Stimulated activated CD4-positive, alpha-beta T cell treated with anti-CD3 and anti-CD28 coated beads, Interleukin-4, amount 100 ng/mL, for 4 hours (primary cell): Measurements from ENCODE around the gene SDC4.
A peak's percentile ranks its signal among the peaks of the same experiment; 100 is the strongest.
"Not testable (repeated sequence)": the region's sequence is repeated elsewhere in the genome, so short reads cannot be mapped to it uniquely, and the experiment has no call there.

Experiments used
- DNase-seq, 2 experiments: peaks; one replicate each; pipeline ENCODE4 v3.0.0-alpha.2; 2020

SDC4 gene

DNA sequence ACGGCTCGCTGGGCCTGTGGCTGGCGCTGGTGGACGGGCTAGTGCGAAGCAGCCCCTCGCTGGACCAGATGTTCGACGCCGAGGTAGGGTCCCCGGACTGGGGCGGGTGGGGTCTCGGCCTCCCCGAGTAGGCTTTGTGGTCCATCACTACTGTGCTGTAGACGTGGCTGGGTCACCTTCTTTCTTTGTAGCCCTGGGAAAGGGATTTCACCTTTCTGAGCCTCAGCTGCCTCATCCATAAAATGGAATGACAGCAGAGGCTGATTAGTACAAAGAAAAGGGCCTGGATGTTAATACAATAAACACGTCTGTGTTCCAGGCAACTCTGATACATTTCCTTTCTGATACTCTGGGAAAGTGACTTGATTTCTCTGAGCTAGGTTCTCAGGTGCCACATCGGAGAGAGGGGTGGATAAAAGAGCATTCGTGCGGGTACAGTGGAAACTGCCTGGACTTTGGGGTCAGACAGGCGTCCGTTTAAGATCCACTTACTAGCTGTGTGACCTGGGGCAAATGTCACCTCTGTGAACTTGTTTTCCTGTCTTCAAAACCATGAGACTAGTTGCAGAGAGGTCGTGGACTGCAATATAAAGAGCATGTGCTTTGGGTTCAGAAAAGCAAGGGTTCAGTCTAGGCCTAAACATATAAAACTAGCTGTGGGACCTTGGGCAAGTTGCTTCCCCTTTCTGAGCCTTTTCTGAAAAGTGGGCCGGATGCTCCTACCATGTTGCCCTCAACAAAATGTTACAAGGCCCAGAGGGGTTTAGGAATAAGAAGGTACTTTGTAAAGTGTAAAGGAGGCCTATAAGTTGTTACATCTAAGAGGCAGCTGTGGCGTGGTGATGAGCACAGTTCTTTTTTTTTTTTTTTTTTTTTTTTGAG, 15.6 kb upstream of the SDC4 start:
- DNase-seq: no peak

DNA sequence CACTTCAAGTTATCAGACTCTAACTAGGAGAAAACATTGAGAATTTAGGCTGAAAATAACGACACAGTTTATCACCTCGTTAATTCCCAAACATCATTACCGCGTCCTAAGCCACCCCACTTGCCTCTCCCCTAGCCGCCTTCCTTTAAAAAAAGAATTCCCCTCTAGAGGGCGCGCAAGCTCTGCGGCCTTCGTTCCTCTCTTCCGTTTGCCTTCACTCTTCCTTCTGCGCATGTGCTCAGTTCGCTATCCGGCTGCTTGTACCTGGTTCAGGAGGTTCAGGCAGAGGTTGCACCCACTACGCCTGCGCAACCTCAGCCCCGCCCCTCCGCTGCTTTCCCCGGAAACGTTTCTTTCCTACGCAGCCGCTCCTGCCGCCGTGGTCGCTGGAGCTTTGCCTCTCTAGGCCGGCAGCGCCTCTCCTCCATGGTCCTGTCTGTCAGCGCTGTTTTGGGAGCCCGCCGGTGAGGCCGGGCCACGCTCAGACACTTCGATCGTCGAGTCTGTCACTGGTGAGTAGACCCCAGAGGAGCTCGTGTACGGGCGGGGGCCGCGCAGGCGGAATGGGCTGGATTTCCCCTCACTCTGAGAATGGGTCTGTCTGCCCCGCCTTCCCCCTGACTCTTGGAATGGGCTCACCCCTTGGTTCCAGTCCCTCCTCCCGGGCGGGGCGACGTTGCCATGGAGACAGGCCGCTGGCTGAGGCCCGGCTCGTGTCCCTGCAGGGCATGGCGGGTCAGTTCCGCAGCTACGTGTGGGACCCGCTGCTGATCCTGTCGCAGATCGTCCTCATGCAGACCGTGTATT, 14.8 kb upstream of the SDC4 start, which contains the start of gene SYS1:
SYS1 (plus strand) TSS at position 353 of the 807 bp plus-strand sequence; CDS start at position 729, 376 bp downstream.
- DNase-seq: peak; percentile 98

DNA sequence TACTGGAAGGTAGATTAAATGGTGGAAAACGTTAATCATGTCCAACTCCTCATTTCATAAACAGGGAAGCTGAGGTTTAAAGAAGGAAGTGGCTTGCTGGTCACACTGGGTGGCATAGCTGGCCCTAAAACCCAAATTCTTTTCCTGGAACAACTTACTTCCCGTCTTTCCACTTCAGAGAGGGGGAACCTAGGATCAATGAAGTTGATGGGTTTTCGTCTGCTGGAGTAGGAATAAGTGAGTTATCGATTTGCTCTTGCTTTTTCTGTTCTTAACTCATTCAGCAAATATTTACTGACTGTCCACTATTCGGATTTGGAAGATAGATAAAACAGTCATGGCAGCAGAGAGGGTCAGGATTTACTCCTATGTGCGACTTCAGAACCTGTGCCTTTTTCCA, 13.6 kb upstream of the SDC4 start:
- no peak for DNase-seq

DNA sequence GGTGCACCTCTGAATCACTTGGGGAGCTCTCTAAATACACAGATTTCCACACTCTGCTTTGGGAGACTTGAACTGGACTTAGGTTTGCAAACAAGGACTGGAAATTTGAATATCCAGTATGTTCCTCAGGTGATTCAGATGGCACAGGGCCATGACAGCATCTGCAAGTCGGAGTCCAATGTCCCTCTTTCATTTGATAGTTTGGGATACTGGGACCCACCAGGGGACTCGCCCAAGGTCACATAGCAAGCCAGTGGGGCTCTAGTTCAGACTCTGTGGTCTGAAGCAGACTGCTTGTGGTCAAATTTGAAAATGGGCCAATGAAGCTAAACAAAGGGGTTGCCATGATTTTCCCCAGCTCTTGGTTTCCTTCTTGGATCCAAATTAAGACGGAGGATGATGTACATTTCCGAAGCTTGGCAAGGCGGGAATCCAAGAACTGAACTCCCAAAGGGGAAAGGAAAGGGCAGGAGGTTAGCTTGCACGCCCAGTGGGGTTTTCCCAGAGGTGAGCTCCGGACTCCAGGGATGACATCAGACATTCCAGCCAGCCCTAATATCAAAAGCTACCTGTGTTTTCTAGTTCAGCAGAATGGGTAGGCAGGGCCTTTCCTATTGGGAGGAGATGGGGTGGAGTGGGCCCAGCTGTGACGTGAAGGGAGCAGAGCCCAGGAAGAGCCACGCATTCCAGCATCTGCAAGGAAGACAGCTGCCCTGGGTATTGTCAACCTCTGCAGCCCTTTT, 11.4 kb upstream of the SDC4 start:
- DNase-seq: no peak

DNA sequence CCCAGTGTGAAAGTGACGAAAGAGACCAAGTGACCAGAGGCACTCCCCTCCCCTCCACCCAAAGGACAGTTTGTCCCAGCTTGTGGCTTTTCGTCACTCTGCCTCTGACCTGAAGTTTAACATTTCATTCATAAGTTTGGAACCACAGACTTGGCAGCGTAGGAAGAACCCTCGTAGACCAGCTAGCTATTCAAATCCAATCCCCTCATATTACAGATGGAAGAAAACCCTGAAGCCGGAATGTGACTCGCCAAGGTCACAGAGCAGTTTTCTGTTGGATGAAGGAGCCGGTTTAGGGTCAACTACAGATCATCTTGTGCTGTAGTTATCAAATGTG, 10.8 kb upstream of the SDC4 start:
- no peak for DNase-seq

DNA sequence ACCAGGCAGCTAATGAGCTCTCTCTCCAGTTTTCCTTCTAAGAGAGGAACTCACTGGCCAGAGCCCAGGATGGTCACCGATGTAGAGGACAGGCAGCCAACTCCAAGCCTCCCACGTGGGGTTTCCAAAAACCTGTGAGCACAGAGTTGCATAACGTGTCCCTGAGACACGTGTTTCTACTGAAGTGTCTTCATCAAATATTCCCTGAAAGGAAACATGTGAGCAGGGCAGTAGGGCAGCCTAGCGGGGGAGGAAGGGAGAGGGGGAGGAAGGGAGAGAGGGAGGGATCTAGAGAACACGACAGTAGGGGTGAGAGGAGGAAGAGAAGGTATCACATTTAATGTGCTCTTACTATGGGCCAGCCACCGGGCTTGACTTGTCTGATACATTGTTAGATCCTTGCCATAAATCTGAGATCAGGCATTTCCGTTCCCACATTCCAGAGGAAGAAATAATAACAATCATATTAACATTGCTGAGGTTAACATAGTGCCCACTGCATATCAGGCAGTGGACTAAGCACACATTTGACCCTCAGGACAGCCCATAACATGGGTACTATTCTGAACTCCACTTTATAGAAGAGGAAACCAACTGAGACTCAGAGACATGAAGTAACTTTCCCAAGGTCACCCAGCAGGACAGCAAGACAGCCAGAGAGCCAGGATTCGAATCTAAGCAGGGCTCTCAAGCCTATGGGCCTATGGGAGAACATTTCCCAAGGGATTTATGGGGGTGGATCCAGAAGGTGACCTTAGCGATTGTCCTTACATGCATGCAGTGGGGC, 10.3 kb upstream of the SDC4 start:
- no peak for DNase-seq

DNA sequence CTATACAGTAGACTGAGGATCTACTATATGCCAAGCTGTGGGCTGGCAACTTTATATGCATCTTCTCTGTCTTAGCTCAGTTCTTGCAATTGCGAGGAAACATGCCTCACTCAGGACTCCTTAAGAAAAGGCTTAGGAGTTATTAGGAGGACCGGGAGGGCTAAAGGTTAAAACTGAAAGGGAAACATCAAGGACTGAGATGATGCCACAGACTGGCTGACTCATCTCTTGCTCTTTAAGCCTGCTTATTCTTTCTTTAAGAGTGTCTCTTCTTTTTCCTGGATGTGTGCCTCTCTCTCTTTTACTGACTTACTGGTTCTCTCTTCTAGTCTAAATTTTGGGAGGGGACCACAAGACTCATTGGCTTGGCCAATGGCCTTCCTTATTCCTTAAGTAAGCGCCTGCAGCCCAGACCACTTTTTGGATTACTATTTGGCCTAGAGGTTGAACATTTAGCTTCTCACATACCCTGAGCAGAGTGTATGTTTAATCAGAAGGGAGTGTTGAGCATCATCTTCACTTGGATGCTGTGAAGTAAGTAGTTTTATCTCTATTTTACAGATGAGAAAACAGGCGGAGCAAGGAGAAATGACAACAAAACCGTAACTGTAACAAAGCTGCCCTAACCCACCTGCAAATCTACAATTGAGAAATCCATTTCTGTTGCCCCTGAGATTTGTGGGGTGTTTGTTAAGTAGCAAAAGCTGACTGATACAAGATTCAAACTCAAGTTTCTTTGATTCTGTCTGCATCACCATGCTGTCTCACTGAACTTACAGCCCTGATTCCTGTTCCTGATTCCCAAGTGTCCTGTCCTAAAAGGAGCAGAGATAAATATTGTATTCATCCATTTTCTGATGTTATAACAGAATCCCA, 7.2 kb upstream of the SDC4 start:
- no peak for DNase-seq

DNA sequence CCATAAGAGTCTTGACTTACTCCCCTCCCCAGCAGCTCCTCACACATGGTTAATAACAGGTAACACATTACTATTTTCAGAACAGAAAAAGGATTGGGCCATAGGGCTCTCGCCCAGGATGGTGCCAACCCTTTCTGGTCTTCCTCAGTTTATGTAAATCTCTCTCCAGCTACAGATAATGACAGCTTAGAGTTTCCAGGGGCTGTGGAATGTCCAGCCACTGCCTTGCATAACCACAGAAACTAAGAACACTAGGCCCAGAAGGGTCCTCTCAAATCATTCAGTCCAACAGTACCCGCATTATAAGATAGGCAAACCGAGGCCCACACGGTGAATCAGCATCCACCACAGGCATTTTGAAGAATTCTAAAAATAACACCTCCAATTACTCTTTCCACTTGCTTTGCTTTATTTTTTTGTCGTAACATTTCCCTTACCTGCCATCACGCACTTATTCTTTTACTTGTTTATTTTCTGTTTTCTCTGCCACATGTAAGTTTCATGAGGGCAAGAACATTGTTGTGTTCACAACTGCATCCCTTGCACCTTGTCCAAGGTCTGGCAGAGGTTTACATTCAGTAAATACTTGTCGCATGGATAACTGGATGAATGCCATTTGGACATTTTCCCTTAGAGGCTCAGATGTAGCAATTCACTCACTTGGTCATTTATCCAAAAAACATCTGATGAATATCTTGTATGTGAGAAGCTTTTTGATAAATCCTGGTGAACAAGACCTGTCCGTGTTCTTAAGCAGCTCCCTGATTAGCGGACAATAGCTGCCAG, 6.4 kb upstream of the SDC4 start:
- no peak for DNase-seq

DNA sequence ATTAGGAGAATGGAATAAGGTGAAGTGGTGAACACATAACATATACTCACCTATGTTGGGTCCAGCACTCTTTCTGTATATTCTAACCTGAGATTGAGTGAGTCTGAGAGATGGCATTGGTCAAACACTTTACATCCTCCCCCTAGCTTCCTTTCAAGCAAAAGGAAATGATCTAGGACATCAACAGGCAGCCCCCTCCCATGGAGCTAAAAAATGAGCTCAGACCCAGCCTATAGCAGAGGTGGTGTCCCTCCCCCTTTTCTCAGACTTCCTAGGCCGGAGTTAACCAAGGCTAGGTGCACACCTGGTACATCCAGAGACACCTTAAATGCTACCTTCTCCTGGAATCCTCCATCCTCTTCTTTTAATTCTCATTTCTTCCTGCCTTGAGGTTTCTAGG, 5.5 kb upstream of the SDC4 start:
- DNase-seq: no peak

DNA sequence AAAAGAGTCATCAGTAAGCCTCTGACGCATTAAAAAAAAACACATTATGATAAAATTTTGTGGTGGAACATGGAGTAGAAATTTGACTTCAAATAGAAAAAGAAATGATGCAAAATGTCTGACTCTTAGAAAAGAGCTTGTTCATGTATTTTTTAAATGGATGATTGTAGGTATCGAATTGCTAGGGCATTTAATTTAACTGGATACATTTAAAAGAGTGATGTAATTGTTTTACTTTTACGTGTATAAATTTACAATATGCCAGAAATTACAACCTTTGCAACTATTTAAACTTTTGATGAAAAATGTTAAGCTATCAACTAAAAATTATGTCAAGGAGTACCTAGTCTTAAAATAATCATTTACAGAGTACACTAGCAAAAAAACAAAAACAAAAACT, 4.5 kb upstream of the SDC4 start:
- DNase-seq: no peak

DNA sequence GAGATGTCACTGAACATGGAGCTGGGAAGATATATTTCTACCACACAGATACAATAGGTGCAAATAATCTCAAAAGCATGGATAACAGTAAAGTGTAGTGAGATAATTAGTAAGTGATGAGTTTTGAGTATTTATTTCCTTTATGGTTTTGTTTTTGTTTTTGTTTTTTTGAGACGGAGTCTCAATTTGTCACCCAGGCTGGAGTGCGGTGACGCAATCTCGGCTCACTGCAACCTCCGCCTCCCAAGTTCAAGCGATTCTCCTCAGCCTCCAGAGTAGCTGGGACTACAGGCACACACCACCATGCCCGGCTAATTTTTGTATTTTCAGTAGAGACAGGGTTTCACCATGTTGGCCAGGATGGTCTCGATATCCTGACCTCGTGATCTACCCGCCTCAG, 2.6 kb upstream of the SDC4 start:
- DNase-seq: not testable (repeated sequence)

DNA sequence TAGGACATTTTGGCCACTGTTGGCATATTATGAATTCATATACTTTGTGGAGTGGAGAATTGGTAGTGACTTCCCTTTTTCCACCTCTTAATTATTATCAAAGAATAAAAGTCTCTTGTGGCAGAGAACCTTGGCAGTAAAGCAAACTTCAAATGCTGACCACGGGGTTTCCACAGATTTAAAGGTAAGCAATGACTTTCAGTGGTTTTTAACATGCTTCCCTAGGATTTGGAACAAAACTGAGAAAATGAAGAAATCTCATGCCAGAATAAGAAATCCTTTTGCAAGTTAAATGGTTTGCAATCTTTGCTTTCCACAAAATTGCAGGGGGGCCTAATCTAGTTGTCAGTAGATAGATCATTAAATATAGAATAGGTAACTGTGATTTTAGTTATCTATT, 2.0 kb upstream of the SDC4 start:
- DNase-seq: no peak

DNA sequence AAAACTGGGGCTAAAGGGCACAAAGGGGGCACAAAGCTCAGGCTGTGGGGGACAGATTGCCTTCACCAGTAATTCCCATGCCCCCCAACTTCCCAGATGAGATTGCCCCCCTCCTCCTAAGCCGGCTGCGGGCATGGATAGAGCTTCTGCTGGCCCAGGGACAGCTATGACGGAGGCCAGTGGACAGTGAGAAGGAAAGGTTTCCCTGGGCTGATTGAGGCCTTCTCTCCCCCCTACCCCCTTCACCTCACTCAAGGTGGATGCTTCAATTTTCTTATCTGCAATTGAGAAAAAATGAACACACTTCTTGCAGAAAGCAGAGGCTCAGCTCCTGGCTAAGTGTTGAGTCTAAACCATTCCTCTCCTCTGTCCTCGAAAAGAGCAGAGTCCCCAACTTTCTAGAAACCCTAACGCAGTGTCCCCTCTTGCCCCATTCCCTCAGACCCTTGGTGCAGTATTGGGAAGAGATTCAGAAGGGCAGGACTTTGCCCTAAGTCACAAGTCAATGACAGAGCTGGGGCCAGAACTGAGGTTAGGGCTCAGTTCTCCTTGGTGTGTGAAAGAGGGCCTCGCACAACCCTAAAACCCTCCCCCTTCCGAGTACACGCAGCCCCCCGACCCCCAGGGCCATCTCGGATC, 808 bp downstream of the SDC4 start:
- DNase-seq: no peak

DNA sequence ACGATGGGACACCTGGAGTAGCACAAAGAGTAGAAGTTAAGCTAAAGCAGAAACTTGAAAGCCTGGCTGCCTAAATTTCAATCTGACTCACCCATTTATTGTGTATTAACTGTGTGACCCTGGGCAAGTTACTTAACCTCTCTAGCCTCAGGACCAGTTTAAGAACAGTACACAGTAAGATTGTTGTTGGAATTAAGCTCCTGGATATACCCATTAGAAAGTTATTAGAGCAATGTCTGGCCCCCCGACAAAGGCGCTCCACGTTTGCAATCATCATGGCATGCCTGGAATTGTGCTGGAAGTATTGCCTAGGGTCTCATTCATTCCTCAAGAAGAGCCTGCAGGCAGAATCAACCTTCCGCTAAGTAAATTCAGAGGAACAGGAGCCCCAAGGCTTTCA, 1.4 kb downstream of the SDC4 start:
- no peak for DNase-seq

DNA sequence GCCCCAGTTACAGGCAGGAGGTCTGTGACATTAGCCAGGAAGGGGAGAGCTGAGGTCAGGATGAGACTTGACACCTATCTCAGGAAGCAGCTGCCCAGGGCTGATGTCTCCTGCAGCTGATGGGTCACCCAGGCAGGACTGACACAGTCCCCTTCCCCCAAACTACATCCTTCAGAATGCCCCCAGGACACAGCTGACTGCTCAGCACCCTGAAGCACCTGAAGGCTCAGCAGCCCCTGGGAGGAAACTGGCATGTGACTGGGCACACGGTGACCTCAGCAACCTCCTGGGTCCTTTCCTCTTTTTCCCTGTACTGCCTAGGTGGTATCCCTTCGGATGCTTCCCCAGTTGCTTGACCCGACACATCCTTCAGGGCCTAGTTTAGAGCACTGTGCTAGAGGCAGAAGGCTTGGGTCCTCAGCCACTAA, 1.9 kb downstream of the SDC4 start:
- DNase-seq: no peak

DNA sequence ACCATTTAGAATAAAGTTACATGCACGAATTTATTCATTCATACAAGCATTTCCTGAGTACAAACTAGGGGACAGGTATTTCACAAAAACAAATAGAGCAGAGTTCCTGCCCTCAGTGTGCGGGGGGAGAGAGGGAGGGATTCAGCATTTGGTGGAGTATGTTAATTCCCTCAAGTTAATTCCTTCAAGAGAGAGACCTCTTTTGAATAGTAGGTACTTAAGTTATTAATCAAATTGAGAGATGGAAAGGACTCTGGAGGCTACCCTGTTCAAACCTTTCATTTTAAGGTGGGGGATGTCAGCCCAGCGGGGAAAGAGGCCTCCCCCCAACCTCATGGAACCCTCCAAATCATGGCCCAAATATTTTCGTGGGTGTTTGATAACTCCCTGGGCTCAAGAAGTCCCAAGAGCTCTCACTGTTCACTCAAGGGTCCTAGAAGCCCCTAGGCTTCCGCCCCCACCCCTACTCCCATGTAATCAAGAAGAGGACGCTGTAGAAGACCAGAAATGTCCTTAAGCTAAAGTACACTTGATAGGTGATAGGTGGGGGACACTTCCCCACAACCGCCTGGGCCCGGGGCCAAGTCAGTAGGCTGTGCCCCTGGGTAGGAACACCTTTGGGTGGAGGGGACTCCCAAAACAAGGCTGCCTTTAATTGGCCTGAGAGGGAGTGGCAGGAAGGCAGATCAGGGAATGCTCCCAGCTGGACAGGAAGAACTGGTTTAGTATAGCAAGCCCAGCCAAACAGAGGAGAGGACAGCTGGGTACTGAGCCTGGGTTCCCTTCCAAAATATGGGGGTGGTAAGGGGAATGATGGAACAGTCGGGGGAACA, 2.9 kb downstream of the SDC4 start:
- DNase-seq: no peak

DNA sequence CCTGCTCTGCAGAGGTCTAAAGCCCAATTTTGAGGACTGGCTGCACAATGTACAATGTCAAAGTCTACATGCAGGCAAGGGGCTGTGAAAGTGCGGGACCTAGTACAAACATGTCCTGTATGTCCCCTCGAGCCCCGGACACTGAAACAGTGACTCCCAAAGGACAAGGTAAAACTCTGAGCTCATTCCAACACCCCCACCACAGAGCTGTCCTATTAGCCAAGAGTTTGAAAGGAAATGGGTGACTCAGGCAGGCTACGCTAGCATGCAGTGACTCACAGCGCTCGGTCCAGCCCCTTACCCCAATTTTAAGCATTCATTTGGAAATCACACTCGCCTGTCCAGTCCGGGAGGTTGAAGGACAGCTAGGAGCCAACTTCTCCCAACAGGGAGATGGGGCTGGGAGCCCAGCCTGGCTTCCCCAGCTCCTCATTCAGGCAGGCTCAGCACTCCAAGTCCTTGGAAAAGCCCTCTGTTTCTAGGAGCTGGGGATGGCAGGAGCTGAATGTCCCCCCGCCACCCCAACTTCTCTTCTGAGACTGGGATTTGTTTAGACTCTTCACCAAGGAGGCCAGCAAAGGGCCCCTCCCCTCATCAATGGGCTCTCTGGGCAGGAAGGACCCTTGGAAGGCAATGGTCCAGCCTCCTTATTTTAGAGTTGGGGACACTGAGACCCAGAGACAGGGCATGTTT, 3.9 kb downstream of the SDC4 start:
- DNase-seq: no peak

DNA sequence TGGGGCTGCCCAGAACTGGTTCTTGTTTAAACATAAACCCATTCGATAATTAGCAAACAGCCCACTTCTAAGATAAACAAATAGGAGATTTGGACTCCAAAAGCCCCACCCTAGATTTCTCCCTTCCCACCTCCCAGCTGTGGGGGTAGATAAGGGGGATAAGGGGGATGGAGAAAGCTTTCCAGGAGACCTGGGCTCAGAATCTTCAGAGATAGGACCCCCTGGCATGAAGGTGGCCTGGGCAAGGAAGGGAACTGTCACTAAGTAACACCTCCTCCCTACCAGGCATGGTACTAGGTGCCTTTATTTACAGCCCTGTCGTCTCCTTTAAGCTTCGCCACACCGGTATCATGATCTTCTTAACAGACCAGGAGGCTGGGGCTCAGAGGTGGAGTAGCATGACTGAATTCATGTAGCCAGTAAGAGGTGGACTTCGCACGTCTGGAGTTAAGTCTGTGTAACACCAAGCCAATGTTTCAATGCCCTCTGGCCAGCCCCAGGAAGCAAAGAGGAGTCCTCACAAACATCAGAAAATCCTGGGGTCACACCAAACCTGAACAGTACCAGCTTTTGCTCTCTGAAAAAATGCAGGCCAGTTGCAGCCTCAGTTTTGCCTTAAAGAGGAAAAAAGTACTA, 4.6 kb downstream of the SDC4 start:
- DNase-seq: no peak
